Measurements from ENCODE around the gene FOXP2.

The FOXP2 gene

GRCh38 chr7:114414156-114415063 is at the start of gene FOXP2:
FOXP2 (plus strand) TSS chr7:114414815; CDS start chr7:114426512, 11,697 bp downstream.
- no peak within 1 kb of the TSS for H3K4me2 ChIP-seq (ENCODE audit: low read length)
- no peak within 1 kb of the TSS for H3K4me3 ChIP-seq (ENCODE audit: low read depth, low read length)
- no peaks in the 10 kb centered on the region for H3K4me1 ChIP-seq
- peak within 1 kb of the TSS; percentile 11 for H2AFZ ChIP-seq
- H3K27ac ChIP-seq: no peak within 1 kb of the TSS
- H3K9ac ChIP-seq: no peak within 1 kb of the TSS
- no peaks in the 10 kb centered on the region for H3K79me2 ChIP-seq
- no peak for TF ChIP-seq CTCF (IDR thresholded peaks at IDR 0.05)
- no peaks in the 10 kb centered on the region for H3K36me3 ChIP-seq (ENCODE audit: control insufficient read depth, insufficient read depth, low read length)
- H3K27me3 ChIP-seq (ENCODE audit: control insufficient read depth, insufficient read depth, low read length): no peaks in the 10 kb centered on the region
- no peaks in the 10 kb centered on the region for H3K9me3 ChIP-seq (ENCODE audit: control insufficient read depth, low read length)

GRCh38 chr7:114365791-114366190 is 48.8 kb upstream of the FOXP2 start:
- no peaks in the 10 kb centered on the region for H3K4me1 ChIP-seq
- H3K4me3 ChIP-seq (ENCODE audit: low read depth, low read length): no peak overlapping the region
- H3K27ac ChIP-seq: no peak overlapping the region
- H3K36me3 ChIP-seq (ENCODE audit: control insufficient read depth, insufficient read depth, low read length): no peaks in the 10 kb centered on the region
- no peaks in the 10 kb centered on the region for H3K79me2 ChIP-seq
- no peaks in the 10 kb centered on the region for H3K27me3 ChIP-seq (ENCODE audit: control insufficient read depth, insufficient read depth, low read length)
- H3K9ac ChIP-seq: no peak overlapping the region
- no peak overlapping the region for H2AFZ ChIP-seq
- no peaks in the 10 kb centered on the region for H3K9me3 ChIP-seq (ENCODE audit: control insufficient read depth, low read length)
- no peak overlapping the region for H3K4me2 ChIP-seq (ENCODE audit: low read length)
- no peak for TF ChIP-seq CTCF (IDR thresholded peaks at IDR 0.05)

- Histone ChIP-seq H3K27me3 (ENCODE audit: control insufficient read depth, insufficient read depth, low read length) (no peaks in the 10 kb centered on the region), H2AFZ (no peak overlapping the region), H3K27ac (no peak overlapping the region), H3K4me3 (ENCODE audit: low read depth, low read length) (no peak overlapping the region), H3K9ac (no peak overlapping the region), H3K79me2 (no peaks in the 10 kb centered on the region), H3K4me2 (ENCODE audit: low read length) (no peak overlapping the region), H3K4me1 (no peaks in the 10 kb centered on the region), H3K9me3 (ENCODE audit: control insufficient read depth, low read length) (no peaks in the 10 kb centered on the region), H3K36me3 (ENCODE audit: control insufficient read depth, insufficient read depth, low read length) (no peaks in the 10 kb centered on the region)
- TF ChIP-seq CTCF (IDR thresholded peaks at IDR 0.05): no peak
Observed at GRCh38 chr7:114368492-114368891, 46.1 kb upstream of the FOXP2 start.

GRCh38 chr7:114369294-114369693 is 45.3 kb upstream of the FOXP2 start:
- no peaks in the 10 kb centered on the region for H3K4me1 ChIP-seq
- no peak overlapping the region for H3K9ac ChIP-seq

More at GRCh38 chr7:114369294-114369693, 45.3 kb upstream of the FOXP2 start:
- Histone ChIP-seq H3K36me3 (ENCODE audit: control insufficient read depth, insufficient read depth, low read length) (no peaks in the 10 kb centered on the region), H3K4me2 (ENCODE audit: low read length) (no peak overlapping the region), H3K79me2 (no peaks in the 10 kb centered on the region), H3K27me3 (ENCODE audit: control insufficient read depth, insufficient read depth, low read length) (no peaks in the 10 kb centered on the region), H3K27ac (no peak overlapping the region), H3K9me3 (ENCODE audit: control insufficient read depth, low read length) (no peaks in the 10 kb centered on the region), H2AFZ (no peak overlapping the region), H3K4me3 (ENCODE audit: low read depth, low read length) (no peak overlapping the region)
- no peak for TF ChIP-seq CTCF (IDR thresholded peaks at IDR 0.05)
